ENCODE results near the gene ERC1. TPM values are rescaled to one million over a fixed set of nuclear protein-coding genes. Genes with fewer than 3 reads are reported as not detected.

The ERC1 gene
- total RNA-seq, 1 donor from 2014 or later: 56.5 TPM

- Histone ChIP-seq H3K27me3 (no peaks in the 10 kb centered on the region), H3K4me3 (no peak overlapping the region), H3K36me3 (no peaks in the 10 kb centered on the region), H3K4me1 (no peaks in the 10 kb centered on the region), H3K9me3 (no peaks in the 10 kb centered on the region), H3K27ac (no peak overlapping the region)
- no peak for DNase-seq (ENCODE audit: extremely low spot score in 2 of 2)
- TF ChIP-seq POLR2A (IDR thresholded peaks at IDR 0.05): no peak
- no peak for TF ChIP-seq POLR2AphosphoS5 (IDR thresholded peaks at IDR 0.05; ENCODE audit: insufficient read depth in 1 of 2, low read depth in 1 of 2)
- TF ChIP-seq CTCF (IDR thresholded peaks at IDR 0.05): no peak
- intact Hi-C loops (cut with DNase I): no loop called here
These were observed 466.9 kb downstream of the ERC1 start for GRCh38 chr12:1457901-1458300.

- TF ChIP-seq CTCF (IDR thresholded peaks at IDR 0.05): no peak
- TF ChIP-seq POLR2AphosphoS5 (IDR thresholded peaks at IDR 0.05; ENCODE audit: insufficient read depth in 1 of 2, low read depth in 1 of 2): no peak
- TF ChIP-seq POLR2A (IDR thresholded peaks at IDR 0.05): no peak
- DNase-seq (ENCODE audit: extremely low spot score in 2 of 2): no peak
- Histone ChIP-seq H3K36me3 (no peaks in the 10 kb centered on the region), H3K27me3 (no peaks in the 10 kb centered on the region), H3K9me3 (no peaks in the 10 kb centered on the region), H3K4me1 (no peaks in the 10 kb centered on the region), H3K4me3 (no peak overlapping the region), H3K27ac (no peak overlapping the region)
- intact Hi-C loops (cut with DNase I): no loop called here
These were observed 468.3 kb downstream of the ERC1 start for GRCh38 chr12:1459339-1459738.

GRCh38 chr12:1463073-1463905 is 472.3 kb downstream of the ERC1 start:
- intact Hi-C loops (cut with DNase I): no loop called here
- Histone ChIP-seq H3K27ac (no peak overlapping the region), H3K9me3 (no peaks in the 10 kb centered on the region), H3K4me1 (no peaks in the 10 kb centered on the region), H3K4me3 (no peak overlapping the region), H3K27me3 (no peaks in the 10 kb centered on the region), H3K36me3 (no peaks in the 10 kb centered on the region)
- no peak for DNase-seq (ENCODE audit: extremely low spot score in 2 of 2)
- TF ChIP-seq POLR2A (IDR thresholded peaks at IDR 0.05) (no peak), CTCF (IDR thresholded peaks at IDR 0.05) (no peak), POLR2AphosphoS5 (IDR thresholded peaks at IDR 0.05; ENCODE audit: insufficient read depth in 1 of 2, low read depth in 1 of 2) (no peak)

- DNase-seq (ENCODE audit: extremely low spot score in 2 of 2): no peak
- Histone ChIP-seq H3K4me1 (no peaks in the 10 kb centered on the region), H3K27ac (no peak overlapping the region), H3K27me3 (no peaks in the 10 kb centered on the region), H3K9me3 (no peaks in the 10 kb centered on the region), H3K36me3 (no peaks in the 10 kb centered on the region), H3K4me3 (no peak overlapping the region)
- intact Hi-C loops (cut with DNase I): no loop called here
- TF ChIP-seq POLR2AphosphoS5 (IDR thresholded peaks at IDR 0.05; ENCODE audit: insufficient read depth in 1 of 2, low read depth in 1 of 2) (no peak), CTCF (IDR thresholded peaks at IDR 0.05) (no peak), POLR2A (IDR thresholded peaks at IDR 0.05) (no peak)
These were observed 473.9 kb downstream of the ERC1 start for GRCh38 chr12:1464925-1465324.

GRCh38 chr12:1465990-1466389 is 475.0 kb downstream of the ERC1 start:
- TF ChIP-seq CTCF (IDR thresholded peaks at IDR 0.05) (no peak), POLR2AphosphoS5 (IDR thresholded peaks at IDR 0.05; ENCODE audit: insufficient read depth in 1 of 2, low read depth in 1 of 2) (no peak), POLR2A (IDR thresholded peaks at IDR 0.05) (no peak)
- Histone ChIP-seq H3K36me3 (no peaks in the 10 kb centered on the region), H3K27ac (no peak overlapping the region), H3K9me3 (no peaks in the 10 kb centered on the region), H3K27me3 (no peaks in the 10 kb centered on the region), H3K4me1 (no peaks in the 10 kb centered on the region), H3K4me3 (no peak overlapping the region)
- no peak for DNase-seq (ENCODE audit: extremely low spot score in 2 of 2)
- intact Hi-C loops (cut with DNase I): no loop called here

All from vagina (tissue), 2 donors.